Fibroblast of lung (primary cell): ENCODE data around the gene SLC25A31. TPM values are rescaled to one million over a fixed set of nuclear protein-coding genes. Genes with fewer than 3 reads are reported as not detected.

Source experiments
- DNase-seq, 2 donors: peaks; one replicate each; pipeline versions ENCODE4 v3.0.0 to v3.0.0-alpha.2; 2010; ENCODE audit warnings: low read depth in 2 of 2
- H2AFZ ChIP-seq: 2 replicates; pipeline ENCODE4 v1.5.1; 2012; ENCODE audit warnings: low read length, control low read depth, inconsistent platforms
- H3K27ac ChIP-seq: 2 replicates; pipeline ENCODE4 v1.5.1; 2011; ENCODE audit warnings: low read length, control low read depth; ENCODE audit not compliant: insufficient read depth
- H3K27me3 ChIP-seq: 2 replicates; pipeline ENCODE4 v1.5.1; 2011; ENCODE audit warnings: mild to moderate bottlenecking, low read length; ENCODE audit not compliant: control insufficient read depth, insufficient read depth
- H3K36me3 ChIP-seq: 2 replicates; pipeline ENCODE4 v1.5.1; 2011; ENCODE audit warnings: low read length; ENCODE audit not compliant: control insufficient read depth, insufficient read depth
- H3K4me1 ChIP-seq: 2 replicates; pipeline ENCODE4 v1.5.1; 2011; ENCODE audit warnings: low read length; ENCODE audit not compliant: control insufficient read depth, insufficient read depth; ENCODE audit errors: extremely low read depth
- H3K4me2 ChIP-seq: 2 replicates; pipeline ENCODE4 v1.5.1; 2011; ENCODE audit warnings: low read length, control low read depth; ENCODE audit not compliant: insufficient read depth; ENCODE audit errors: extremely low read depth
- H3K4me3 ChIP-seq, 4 experiments: fragments of 200-600 bp in 1 of 4; sonication (generic) in 1 of 4; replicated peaks in 1 of 4; 2 replicates each; pipeline ENCODE4 v1.5.1; 2011 to 2016; ENCODE audit warnings: low read length in 4 of 4, low read depth in 3 of 4, mild to moderate bottlenecking in 3 of 4, control low read depth in 2 of 4, inconsistent platforms in 1 of 4, mixed read lengths in 1 of 4; ENCODE audit not compliant: insufficient read depth in 1 of 4; ENCODE audit errors: control extremely low read depth in 1 of 4
- H3K79me2 ChIP-seq: 2 replicates; pipeline ENCODE4 v1.5.1; 2012; ENCODE audit warnings: mild to moderate bottlenecking, low read length, inconsistent platforms; ENCODE audit not compliant: control insufficient read depth, insufficient read depth
- H3K9ac ChIP-seq: 2 replicates; pipeline ENCODE4 v1.5.1; 2011; ENCODE audit warnings: mild to moderate bottlenecking, low read length, control low read depth; ENCODE audit not compliant: insufficient read depth
- H3K9me3 ChIP-seq: 2 replicates; pipeline ENCODE4 v1.5.1; 2012; ENCODE audit warnings: low read depth, low read length; ENCODE audit not compliant: control insufficient read depth, insufficient read depth
- H4K20me1 ChIP-seq: 2 replicates; pipeline ENCODE4 v1.5.1; 2011; ENCODE audit warnings: low read length; ENCODE audit not compliant: control insufficient read depth, insufficient read depth; ENCODE audit errors: extremely low read depth
- EZH2 ChIP-seq: IDR thresholded peaks from 2 replicates; pipeline ENCODE4 v1.5.1; 2012; ENCODE audit warnings: low read length, control low read depth, mild to moderate bottlenecking; ENCODE audit errors: missing control alignments
- polyA minus RNA-seq: library from RNA; depleted of rRNA, polyadenylated mRNA; stranded (reverse); fragments of >200 nt; gene quantifications from 2 replicates; pipeline ENCODE4 v1.2.3, GENCODE V29; 2011; ENCODE audit warnings: low replicate concordance
- polyA plus RNA-seq, 2 donors: library from polyadenylated mRNA; depleted of rRNA in 1 of 2; stranded (reverse) in 1 of 2; unstranded in 1 of 2; fragments of >200 nt; gene quantifications; 2 replicates each; pipeline ENCODE4 v1.2.1, GENCODE V29; 2011 to 2012; ENCODE audit warnings: missing spikeins in 1 of 2
- total RNA-seq: library from RNA; depleted of rRNA; stranded (reverse); fragments of >200 nt; gene quantifications from 2 replicates; pipeline ENCODE4 v1.2.1, GENCODE V29; 2014
- TF ChIP-seq, protein P1 (sequence below), 2 donors: IDR thresholded peaks in 1 of 2; conservative IDR thresholded peaks in 1 of 2; 1 replicate in 1 of 2; 2 replicates in 1 of 2; pipeline ENCODE4 v1.5.1; 2011 to 2012; ENCODE audit warnings: low read length in 2 of 2, control low read depth in 1 of 2, inconsistent platforms in 1 of 2, low read depth in 1 of 2, mild to moderate bottlenecking in 1 of 2

SLC25A31 gene
- not detected in 2 replicates for total RNA-seq
- not detected in 2 replicates for polyA plus RNA-seq
- polyA plus RNA-seq (2012): not detected in 2 replicates
- polyA minus RNA-seq: not detected in 2 replicates

DNA sequence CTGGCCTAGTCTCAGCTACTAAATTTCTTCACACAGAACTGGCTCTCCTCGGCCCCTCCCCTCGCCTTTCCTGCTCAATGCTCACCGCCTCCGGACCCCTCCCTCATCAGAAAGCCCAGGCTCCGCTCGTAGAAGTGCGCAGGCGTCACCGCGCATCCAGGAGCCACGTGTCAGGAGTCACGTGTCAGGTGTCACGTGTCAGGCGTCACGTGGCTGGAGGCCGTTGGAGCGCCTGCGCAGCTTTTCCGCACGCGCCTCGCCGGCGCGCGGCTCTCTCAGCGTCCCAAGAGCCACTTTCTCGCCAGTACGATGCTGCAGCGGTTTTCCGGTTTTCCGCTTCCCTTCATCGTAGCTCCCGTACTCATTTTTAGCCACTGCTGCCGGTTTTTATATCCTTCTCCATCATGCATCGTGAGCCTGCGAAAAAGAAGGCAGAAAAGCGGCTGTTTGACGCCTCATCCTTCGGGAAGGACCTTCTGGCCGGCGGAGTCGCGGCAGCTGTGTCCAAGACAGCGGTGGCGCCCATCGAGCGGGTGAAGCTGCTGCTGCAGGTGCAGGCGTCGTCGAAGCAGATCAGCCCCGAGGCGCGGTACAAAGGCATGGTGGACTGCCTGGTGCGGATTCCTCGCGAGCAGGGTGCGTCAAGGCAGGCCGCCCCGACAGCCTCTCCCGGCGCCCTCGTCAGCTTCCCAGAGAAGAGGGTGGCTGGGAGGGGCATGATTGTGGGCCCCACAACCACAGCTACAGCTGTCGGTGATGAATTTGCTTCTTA, at the start of gene SLC25A31:
SLC25A31 (plus strand) TSS at position 259 of the 772 bp plus-strand sequence; CDS start at position 405, 146 bp downstream.
- no peak for TF ChIP-seq EZH2
- TF ChIP-seq, protein P1, sequence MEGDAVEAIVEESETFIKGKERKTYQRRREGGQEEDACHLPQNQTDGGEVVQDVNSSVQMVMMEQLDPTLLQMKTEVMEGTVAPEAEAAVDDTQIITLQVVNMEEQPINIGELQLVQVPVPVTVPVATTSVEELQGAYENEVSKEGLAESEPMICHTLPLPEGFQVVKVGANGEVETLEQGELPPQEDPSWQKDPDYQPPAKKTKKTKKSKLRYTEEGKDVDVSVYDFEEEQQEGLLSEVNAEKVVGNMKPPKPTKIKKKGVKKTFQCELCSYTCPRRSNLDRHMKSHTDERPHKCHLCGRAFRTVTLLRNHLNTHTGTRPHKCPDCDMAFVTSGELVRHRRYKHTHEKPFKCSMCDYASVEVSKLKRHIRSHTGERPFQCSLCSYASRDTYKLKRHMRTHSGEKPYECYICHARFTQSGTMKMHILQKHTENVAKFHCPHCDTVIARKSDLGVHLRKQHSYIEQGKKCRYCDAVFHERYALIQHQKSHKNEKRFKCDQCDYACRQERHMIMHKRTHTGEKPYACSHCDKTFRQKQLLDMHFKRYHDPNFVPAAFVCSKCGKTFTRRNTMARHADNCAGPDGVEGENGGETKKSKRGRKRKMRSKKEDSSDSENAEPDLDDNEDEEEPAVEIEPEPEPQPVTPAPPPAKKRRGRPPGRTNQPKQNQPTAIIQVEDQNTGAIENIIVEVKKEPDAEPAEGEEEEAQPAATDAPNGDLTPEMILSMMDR (conservative IDR thresholded peaks at IDR 0.05 in 1 of 2, IDR thresholded peaks at IDR 0.05 in 1 of 2; ENCODE audit: low read depth in 1 of 2, low read length in 2 of 2): no peak
- H3K9me3 ChIP-seq: no peaks in the 10 kb centered on the region
- no peak within 1 kb of the TSS for H3K27ac ChIP-seq
- H3K4me1 ChIP-seq: no peaks in the 10 kb centered on the region
- no peaks in the 10 kb centered on the region for H3K27me3 ChIP-seq
- no peak within 1 kb of the TSS for H2AFZ ChIP-seq
- H3K79me2 ChIP-seq: no peaks in the 10 kb centered on the region
- DNase-seq: no peak
- H3K36me3 ChIP-seq: no peaks in the 10 kb centered on the region
- no peak within 1 kb of the TSS for H3K9ac ChIP-seq
- no peak within 1 kb of the TSS for H3K4me3 ChIP-seq
- H3K4me2 ChIP-seq: no peak within 1 kb of the TSS
- no peaks in the 10 kb centered on the region for H4K20me1 ChIP-seq

- DNase-seq: peak in 1 of 2 donors; percentile 61
- Histone ChIP-seq H3K4me2 (no peak overlapping the region), H4K20me1 (no peaks in the 10 kb centered on the region), H3K4me1 (no peaks in the 10 kb centered on the region), H3K27me3 (no peaks in the 10 kb centered on the region), H3K4me3 (no peak overlapping the region), H3K9ac (no peak overlapping the region), H2AFZ (no peak overlapping the region), H3K79me2 (no peaks in the 10 kb centered on the region), H3K36me3 (no peaks in the 10 kb centered on the region), H3K9me3 (no peaks in the 10 kb centered on the region), H3K27ac (no peak overlapping the region)
- no peak for TF ChIP-seq EZH2
- TF ChIP-seq, protein P1 (conservative IDR thresholded peaks at IDR 0.05 in 1 of 2, IDR thresholded peaks at IDR 0.05 in 1 of 2; ENCODE audit: low read depth in 1 of 2, low read length in 2 of 2): no peak
Measured at GRCh38 chr4:127685292-127685691, 44.9 kb upstream of the SLC25A31 start.

DNA sequence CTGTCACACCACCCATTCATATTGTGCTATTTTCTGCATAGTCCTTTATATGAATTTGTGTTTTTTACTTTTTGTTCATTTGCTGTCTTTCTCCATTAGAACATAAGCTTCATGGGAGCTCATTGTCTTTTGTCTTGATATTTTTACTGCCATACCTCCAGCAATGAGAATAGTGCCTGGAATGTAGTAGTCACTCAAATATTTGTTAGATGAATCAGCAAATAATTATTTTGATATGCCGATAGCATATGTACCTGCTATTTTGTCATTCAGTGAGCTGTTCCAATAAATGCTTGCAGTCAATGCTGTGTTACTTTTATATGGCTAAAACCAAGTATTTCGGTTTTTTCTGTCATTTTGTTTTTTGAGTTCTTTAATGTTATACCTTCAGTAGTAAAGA, 43.5 kb upstream of the SLC25A31 start:
- Histone ChIP-seq H3K27me3 (no peaks in the 10 kb centered on the region), H3K4me2 (no peak overlapping the region), H3K9ac (no peak overlapping the region), H2AFZ (no peak overlapping the region), H3K79me2 (no peaks in the 10 kb centered on the region), H3K9me3 (no peaks in the 10 kb centered on the region), H3K27ac (no peak overlapping the region), H3K36me3 (no peaks in the 10 kb centered on the region), H4K20me1 (no peaks in the 10 kb centered on the region), H3K4me3 (no peak overlapping the region), H3K4me1 (no peaks in the 10 kb centered on the region)
- no peak for TF ChIP-seq EZH2
- TF ChIP-seq, protein P1 (conservative IDR thresholded peaks at IDR 0.05 in 1 of 2, IDR thresholded peaks at IDR 0.05 in 1 of 2; ENCODE audit: low read depth in 1 of 2, low read length in 2 of 2): no peak
- peak in 1 of 2 donors; percentile 58 for DNase-seq
